Mononuclear cell (primary cell): Measurements from ENCODE around the gene OTOP3. TPM values are rescaled to one million over a fixed set of nuclear protein-coding genes. Genes with fewer than 3 reads are reported as not detected.
"Not testable (repeated sequence)": the region's sequence is repeated elsewhere in the genome, so short reads cannot be mapped to it uniquely, and the experiment has no call there.

Experiments
- H3K27me3 ChIP-seq: 2 replicates; pipeline ENCODE4 v1.6.0; 2011; ENCODE audit warnings: low read length, control low read depth; ENCODE audit not compliant: insufficient read depth
- H3K4me1 ChIP-seq: 2 replicates; pipeline ENCODE4 v1.5.1; 2011; ENCODE audit warnings: mild to moderate bottlenecking, low read length, control low read depth; ENCODE audit not compliant: insufficient read depth
- H3K4me3 ChIP-seq: 2 replicates; pipeline ENCODE4 v1.5.1; 2011; ENCODE audit warnings: mild to moderate bottlenecking, low read length, moderate library complexity
- H3K9me3 ChIP-seq: 2 replicates; pipeline ENCODE4 v1.5.1; 2011; ENCODE audit warnings: low read depth, mild to moderate bottlenecking, control low read depth, low read length
- total RNA-seq: library from RNA; depleted of rRNA; stranded (reverse); fragments of >200 nt; gene quantifications from one replicate; pipeline ENCODE4 v1.2.3, GENCODE V29; 2012

The OTOP3 gene
- total RNA-seq, 1 donor: not detected

GRCh38 chr17:74906214-74906793, 29.4 kb upstream of the OTOP3 start:
- H3K4me3 ChIP-seq, H3K27me3 ChIP-seq, H3K4me1 ChIP-seq, H3K9me3 ChIP-seq: not testable (repeated sequence)

- no peaks in the 10 kb centered on the region for H3K27me3 ChIP-seq
- no peaks in the 10 kb centered on the region for H3K4me1 ChIP-seq
- no peak overlapping the region for H3K4me3 ChIP-seq
- H3K9me3 ChIP-seq: no peaks in the 10 kb centered on the region
Measured at GRCh38 chr17:74907012-74907411, 28.7 kb upstream of the OTOP3 start.

- H3K4me3 ChIP-seq, H3K9me3 ChIP-seq, H3K4me1 ChIP-seq, H3K27me3 ChIP-seq: not testable (repeated sequence)
Measured at GRCh38 chr17:74909097-74909496, 26.6 kb upstream of the OTOP3 start.

- not testable (repeated sequence) for H3K27me3 ChIP-seq, H3K4me3 ChIP-seq, H3K9me3 ChIP-seq, H3K4me1 ChIP-seq
Measured at GRCh38 chr17:74911423-74911822, 24.3 kb upstream of the OTOP3 start.

- H3K4me1 ChIP-seq: peaks cover 13% of the 10 kb centered on the region
- no peak overlapping the region for H3K4me3 ChIP-seq
- no peaks in the 10 kb centered on the region for H3K27me3 ChIP-seq
- H3K9me3 ChIP-seq: no peaks in the 10 kb centered on the region
Measured at GRCh38 chr17:74916136-74916850, 19.4 kb upstream of the OTOP3 start.

GRCh38 chr17:74916851-74917199, 18.9 kb upstream of the OTOP3 start:
- H3K4me3 ChIP-seq: no peak overlapping the region
- peaks cover 3% of the 10 kb centered on the region for H3K27me3 ChIP-seq
- peaks cover 13% of the 10 kb centered on the region for H3K4me1 ChIP-seq
- no peaks in the 10 kb centered on the region for H3K9me3 ChIP-seq

- Histone ChIP-seq H3K4me3 (no peak overlapping the region), H3K4me1 (peaks cover 13% of the 10 kb centered on the region), H3K9me3 (no peaks in the 10 kb centered on the region), H3K27me3 (peaks cover 7% of the 10 kb centered on the region)
Measured at GRCh38 chr17:74917430-74917829, 18.3 kb upstream of the OTOP3 start.

- no peaks in the 10 kb centered on the region for H3K9me3 ChIP-seq
- peaks cover 14% of the 10 kb centered on the region for H3K27me3 ChIP-seq
- no peak overlapping the region for H3K4me3 ChIP-seq
- peaks cover 21% of the 10 kb centered on the region for H3K4me1 ChIP-seq
Measured at GRCh38 chr17:74918906-74919305, 16.8 kb upstream of the OTOP3 start.

GRCh38 chr17:74919440-74920305, 16.0 kb upstream of the OTOP3 start:
- H3K4me3 ChIP-seq: no peak overlapping the region
- H3K27me3 ChIP-seq: peaks cover 22% of the 10 kb centered on the region
- peaks cover 29% of the 10 kb centered on the region for H3K4me1 ChIP-seq
- H3K9me3 ChIP-seq: no peaks in the 10 kb centered on the region

GRCh38 chr17:74920306-74920620, 15.4 kb upstream of the OTOP3 start:
- Histone ChIP-seq H3K4me1 (peaks cover 32% of the 10 kb centered on the region), H3K27me3 (peaks cover 28% of the 10 kb centered on the region), H3K4me3 (no peak overlapping the region), H3K9me3 (no peaks in the 10 kb centered on the region)

GRCh38 chr17:74920642-74921025, 15.1 kb upstream of the OTOP3 start:
- Histone ChIP-seq H3K4me3 (no peak overlapping the region), H3K4me1 (peaks cover 32% of the 10 kb centered on the region), H3K27me3 (peaks cover 31% of the 10 kb centered on the region), H3K9me3 (no peaks in the 10 kb centered on the region)

- no peaks in the 10 kb centered on the region for H3K9me3 ChIP-seq
- no peak overlapping the region for H3K4me3 ChIP-seq
- H3K4me1 ChIP-seq: peaks cover 32% of the 10 kb centered on the region
- peaks cover 37% of the 10 kb centered on the region for H3K27me3 ChIP-seq
Measured at GRCh38 chr17:74921026-74921681, 14.5 kb upstream of the OTOP3 start.

GRCh38 chr17:74921769-74922168, 13.9 kb upstream of the OTOP3 start:
- Histone ChIP-seq H3K27me3 (peaks cover 39% of the 10 kb centered on the region), H3K4me1 (peaks cover 32% of the 10 kb centered on the region), H3K9me3 (no peaks in the 10 kb centered on the region)

GRCh38 chr17:74922172-74922571, 13.5 kb upstream of the OTOP3 start:
- no peaks in the 10 kb centered on the region for H3K9me3 ChIP-seq
- peaks cover 42% of the 10 kb centered on the region for H3K27me3 ChIP-seq
- no peak overlapping the region for H3K4me3 ChIP-seq
- H3K4me1 ChIP-seq: peaks cover 29% of the 10 kb centered on the region

More at GRCh38 chr17:74921769-74922168, 13.9 kb upstream of the OTOP3 start:
- H3K4me3 ChIP-seq: no peak overlapping the region
